HepG2 (cell line): Measurements from ENCODE around the gene BCL2L2. TPM values are rescaled to one million over a fixed set of nuclear protein-coding genes. Genes with fewer than 3 reads are reported as not detected.

Source experiments
- ATM ChIP-seq: fragments of 450-650 bp; IDR thresholded peaks from 2 replicates; pipeline ENCODE4 v1.7.1; 2017; ENCODE audit warnings: mild to moderate bottlenecking, borderline replicate concordance
- BCL6 ChIP-seq: IDR thresholded peaks from 2 replicates; pipeline ENCODE4 v1.6.1; 2016; ENCODE audit warnings: missing genetic modification reagents, missing compliant biosample characterization
- CENPT ChIP-seq: sonication (generic); formaldehyde crosslinking; IDR thresholded peaks from 2 replicates; pipeline ENCODE4 v1.8.0; 2022; ENCODE audit warnings: low read depth, mild to moderate bottlenecking, moderate library complexity, missing genetic modification reagents
- FOXA3 ChIP-seq: IDR thresholded peaks from 2 replicates; pipeline ENCODE4 v1.6.1; 2016; ENCODE audit warnings: missing genetic modification reagents, missing compliant biosample characterization
- GFI1 ChIP-seq: sonication (generic); formaldehyde crosslinking; IDR thresholded peaks from 2 replicates; pipeline ENCODE4 v1.5.0; 2020; ENCODE audit warnings: missing genetic modification reagents, mild to moderate bottlenecking, borderline replicate concordance
- HNRNPK ChIP-seq: fragments of 200-400 bp; formaldehyde crosslinking; IDR thresholded peaks from 2 replicates; pipeline ENCODE4 v1.6.1; 2018; ENCODE audit warnings: low read length, low read depth, moderate library complexity, mild to moderate bottlenecking; ENCODE audit not compliant: poor library complexity, severe bottlenecking
- KLF6 ChIP-seq: IDR thresholded peaks from 2 replicates; pipeline ENCODE4 v1.8.0; 2016; ENCODE audit warnings: missing biosample characterization, missing genetic modification reagents
- MEIS2 ChIP-seq: sonication (generic); formaldehyde crosslinking; IDR thresholded peaks from 2 replicates; pipeline ENCODE4 v1.9.0; 2021; ENCODE audit warnings: mild to moderate bottlenecking, missing genetic modification reagents
- NCOA1 ChIP-seq: sonication (generic); formaldehyde crosslinking; IDR thresholded peaks from 2 replicates; pipeline ENCODE4 v1.9.0; 2021; ENCODE audit warnings: missing genetic modification reagents
- NFE2L2 ChIP-seq: fragments of 150-350 bp; IDR thresholded peaks from 2 replicates; pipeline ENCODE4 v1.6.1; 2014; ENCODE audit warnings: low read length
- NRL ChIP-seq: sonication (generic); formaldehyde crosslinking; IDR thresholded peaks from 2 replicates; pipeline ENCODE4 v1.5.0; 2020; ENCODE audit warnings: missing genetic modification reagents, mild to moderate bottlenecking, moderate library complexity, borderline replicate concordance
- ONECUT2 ChIP-seq: sonication (generic); formaldehyde crosslinking; IDR thresholded peaks from 2 replicates; pipeline ENCODE4 v1.4.0; 2020; ENCODE audit warnings: missing genetic modification reagents
- PHF21A ChIP-seq: sonication (generic); formaldehyde crosslinking; IDR thresholded peaks from 2 replicates; pipeline ENCODE4 v1.5.0; 2020; ENCODE audit warnings: mild to moderate bottlenecking, missing genetic modification reagents
- SOX6 ChIP-seq, 2 experiments: fragments of 450-650 bp in 1 of 2; sonication (generic) in 1 of 2; formaldehyde crosslinking in 1 of 2; IDR thresholded peaks; 2 replicates each; pipeline versions ENCODE4 v1.4.0 to v1.6.1; 2017 to 2020; ENCODE audit warnings: antibody characterized with exemption in 1 of 2, mild to moderate bottlenecking in 1 of 2, missing genetic modification reagents in 1 of 2
- YY1 ChIP-seq: IDR thresholded peaks from 2 replicates; pipeline ENCODE4 v1.6.1; 2011; ENCODE audit warnings: low read length, low read depth, moderate library complexity, mild to moderate bottlenecking; ENCODE audit not compliant: insufficient read depth, insufficient replicate concordance
- ZC3H4 ChIP-seq: sonication (generic); formaldehyde crosslinking; IDR thresholded peaks from 2 replicates; pipeline ENCODE4 v1.4.0; 2020; ENCODE audit warnings: missing genetic modification reagents, borderline replicate concordance
- ZKSCAN5 ChIP-seq: sonication (generic); formaldehyde crosslinking; IDR thresholded peaks from 2 replicates; pipeline ENCODE4 v1.5.1; 2020; ENCODE audit warnings: mild to moderate bottlenecking, missing genetic modification reagents
- ZNF160 ChIP-seq: sonication (generic); formaldehyde crosslinking; IDR thresholded peaks from 2 replicates; pipeline ENCODE4 v1.8.0; 2022; ENCODE audit warnings: mild to moderate bottlenecking, inconsistent platforms, missing genetic modification reagents
- ZNF292 ChIP-seq: sonication (generic); formaldehyde crosslinking; IDR thresholded peaks from 2 replicates; pipeline ENCODE4 v1.8.1; 2022; ENCODE audit warnings: mild to moderate bottlenecking, low read depth, missing genetic modification reagents, borderline replicate concordance
- ZNF331 ChIP-seq: sonication (generic); formaldehyde crosslinking; IDR thresholded peaks from 2 replicates; pipeline ENCODE4 v1.4.0; 2020; ENCODE audit warnings: missing genetic modification reagents
- polyA plus RNA-seq, 8 experiments: library from polyadenylated mRNA; depleted of rRNA in 3 of 8; stranded (reverse) in 7 of 8; unstranded in 1 of 8; fragments of >200 nt; fragmentation: Illumina TruSeq in 4 of 8; extraction: Trizol in 4 of 8; gene quantifications; 2 replicates each; pipeline versions ENCODE4 v1.2.1 to v1.2.3, GENCODE V29; 2011 to 2016; ENCODE audit warnings: low read depth in 4 of 8, missing spikeins in 1 of 8, mixed read lengths in 1 of 8; ENCODE audit not compliant: insufficient read depth in 1 of 8
- total RNA-seq, 5 experiments: library from RNA; depleted of rRNA; stranded (reverse); fragments of >200 nt; fragmentation: Illumina TruSeq; extraction: Trizol; gene quantifications; 2 replicates each; pipeline ENCODE4 v1.2.3, GENCODE V29; 2016; ENCODE audit warnings: low read depth in 1 of 5
- TF ChIP-seq, protein P1 (sequence below): sonication (generic); formaldehyde crosslinking; IDR thresholded peaks from 2 replicates; pipeline ENCODE4 v1.4.0; 2020; ENCODE audit warnings: missing genetic modification reagents
- TF ChIP-seq, protein P2 (sequence below): sonication (generic); formaldehyde crosslinking; IDR thresholded peaks from 2 replicates; pipeline ENCODE4 v1.4.0; 2020; ENCODE audit warnings: missing genetic modification reagents, low read depth, mild to moderate bottlenecking, borderline replicate concordance
- TF ChIP-seq, protein P3 (sequence below): sonication (generic); formaldehyde crosslinking; IDR thresholded peaks from 2 replicates; pipeline ENCODE4 v1.5.0; 2020; ENCODE audit warnings: mild to moderate bottlenecking, missing genetic modification reagents, borderline replicate concordance
- TF ChIP-seq, protein P4 (sequence below): sonication (generic); formaldehyde crosslinking; IDR thresholded peaks from 2 replicates; pipeline ENCODE4 v1.4.0; 2020; ENCODE audit warnings: mild to moderate bottlenecking, missing genetic modification reagents

Gene BCL2L2
- total and polyA plus RNA-seq, 2 of the 13 experiments (the other 11 are each of a cell fraction or from before 2014, with no cell fraction given) = 28.1 to 49.8 TPM

DNA sequence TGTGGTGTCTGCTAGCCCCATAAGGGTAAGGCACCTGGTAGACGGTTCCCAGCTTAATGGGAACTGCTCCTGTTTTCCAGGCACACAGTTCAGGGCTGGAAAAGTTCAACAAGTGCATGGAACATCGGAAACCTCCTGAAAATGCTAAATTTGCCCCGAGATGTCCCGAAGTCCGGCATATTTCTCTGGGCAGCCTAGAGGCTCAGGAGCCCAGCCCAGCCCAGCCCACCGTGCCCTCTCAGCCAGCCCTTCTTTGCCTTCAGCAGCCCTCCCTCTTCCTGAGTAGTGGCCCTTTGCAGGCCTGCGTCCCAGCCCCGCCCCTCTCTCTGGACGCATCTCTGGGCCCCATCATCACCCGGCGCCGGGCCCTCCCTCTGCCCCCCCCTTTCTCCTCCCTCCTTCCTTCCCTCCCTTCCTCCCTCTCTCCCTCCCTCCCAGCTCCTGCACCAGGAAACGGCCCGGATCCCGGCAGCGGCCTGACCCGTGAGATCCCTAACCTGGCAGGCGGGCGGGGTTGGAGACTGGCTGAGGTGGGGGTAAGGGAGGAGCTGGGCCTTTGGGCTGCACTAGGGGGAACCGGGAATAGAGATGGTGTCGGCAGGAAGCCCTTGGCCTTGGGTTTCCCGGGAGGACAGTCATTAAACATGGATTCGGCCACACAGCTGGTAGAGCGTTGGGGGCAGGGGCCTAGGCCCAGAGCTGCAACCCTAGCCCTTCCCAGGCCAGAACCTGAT lies at the start of gene BCL2L2 (continued):
- TF ChIP-seq, protein P1, sequence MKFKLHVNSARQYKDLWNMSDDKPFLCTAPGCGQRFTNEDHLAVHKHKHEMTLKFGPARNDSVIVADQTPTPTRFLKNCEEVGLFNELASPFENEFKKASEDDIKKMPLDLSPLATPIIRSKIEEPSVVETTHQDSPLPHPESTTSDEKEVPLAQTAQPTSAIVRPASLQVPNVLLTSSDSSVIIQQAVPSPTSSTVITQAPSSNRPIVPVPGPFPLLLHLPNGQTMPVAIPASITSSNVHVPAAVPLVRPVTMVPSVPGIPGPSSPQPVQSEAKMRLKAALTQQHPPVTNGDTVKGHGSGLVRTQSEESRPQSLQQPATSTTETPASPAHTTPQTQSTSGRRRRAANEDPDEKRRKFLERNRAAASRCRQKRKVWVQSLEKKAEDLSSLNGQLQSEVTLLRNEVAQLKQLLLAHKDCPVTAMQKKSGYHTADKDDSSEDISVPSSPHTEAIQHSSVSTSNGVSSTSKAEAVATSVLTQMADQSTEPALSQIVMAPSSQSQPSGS (CRISPR knock-in tag) = peak; percentile 61
- TF ChIP-seq, protein P2, sequence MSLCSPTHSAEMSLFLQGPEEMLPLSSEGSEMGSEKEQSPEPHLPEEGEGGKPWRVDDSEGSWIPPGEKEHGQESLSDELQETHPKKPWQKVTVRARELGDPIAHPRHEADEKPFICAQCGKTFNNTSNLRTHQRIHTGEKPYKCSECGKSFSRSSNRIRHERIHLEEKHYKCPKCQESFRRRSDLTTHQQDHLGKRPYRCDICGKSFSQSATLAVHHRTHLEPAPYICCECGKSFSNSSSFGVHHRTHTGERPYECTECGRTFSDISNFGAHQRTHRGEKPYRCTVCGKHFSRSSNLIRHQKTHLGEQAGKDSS (CRISPR knock-in tag) = 0 out of 2 replicates have a peak, but pooled peaks have one; percentile 26
- TF ChIP-seq MEIS2 (CRISPR knock-in tag) (peak; percentile 57; the same call in 1 of the 2 replicates), ONECUT2 (CRISPR knock-in tag) (peak; percentile 29; the same call in 1 of the 2 replicates), NRL (CRISPR knock-in tag) (peak; percentile 95), KLF6 (CRISPR knock-in tag) (no peak; the same call in 1 of the 2 replicates), HNRNPK (peak; percentile 100), ZKSCAN5 (CRISPR knock-in tag) (no peak), ATM (no peak), SOX6 (IDR thresholded peaks at IDR 0.05) (no peak), SOX6 (CRISPR knock-in tag; IDR thresholded peaks at IDR 0.05) (peak; percentile 86), PHF21A (CRISPR knock-in tag) (no peak), ZNF160 (CRISPR knock-in tag) (peak; percentile 96), NFE2L2 (peak; percentile 13; the same call in 1 of the 2 replicates), ZNF292 (CRISPR knock-in tag) (peak; percentile 97), ZC3H4 (CRISPR knock-in tag) (no peak; the same call in 1 of the 2 replicates), YY1 (peak; percentile 75), GFI1 (CRISPR knock-in tag) (no peak), FOXA3 (CRISPR knock-in tag) (peak; percentile 66), NCOA1 (CRISPR knock-in tag) (no peak), CENPT (CRISPR knock-in tag) (no peak; the same call in 1 of the 2 replicates), BCL6 (peak; percentile 23; the same call in 1 of the 2 replicates), ZNF331 (peak; percentile 86)
- TF ChIP-seq, protein P3, sequence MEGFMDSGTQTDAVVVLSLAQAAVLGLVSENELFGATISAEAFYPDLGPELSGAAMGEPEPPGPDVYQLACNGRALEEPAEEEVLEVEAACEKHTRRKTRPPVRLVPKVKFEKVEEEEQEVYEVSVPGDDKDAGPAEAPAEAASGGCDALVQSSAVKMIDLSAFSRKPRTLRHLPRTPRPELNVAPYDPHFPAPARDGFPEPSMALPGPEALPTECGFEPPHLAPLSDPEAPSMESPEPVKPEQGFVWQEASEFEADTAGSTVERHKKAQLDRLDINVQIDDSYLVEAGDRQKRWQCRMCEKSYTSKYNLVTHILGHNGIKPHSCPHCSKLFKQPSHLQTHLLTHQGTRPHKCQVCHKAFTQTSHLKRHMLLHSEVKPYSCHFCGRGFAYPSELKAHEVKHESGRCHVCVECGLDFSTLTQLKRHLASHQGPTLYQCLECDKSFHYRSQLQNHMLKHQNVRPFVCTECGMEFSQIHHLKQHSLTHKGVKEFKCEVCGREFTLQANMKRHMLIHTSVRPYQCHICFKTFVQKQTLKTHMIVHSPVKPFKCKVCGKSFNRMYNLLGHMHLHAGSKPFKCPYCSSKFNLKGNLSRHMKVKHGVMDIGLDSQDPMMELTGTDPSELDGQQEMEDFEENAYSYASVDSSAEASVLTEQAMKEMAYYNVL (CRISPR knock-in tag) = peak; percentile 100
- TF ChIP-seq, protein P4, sequence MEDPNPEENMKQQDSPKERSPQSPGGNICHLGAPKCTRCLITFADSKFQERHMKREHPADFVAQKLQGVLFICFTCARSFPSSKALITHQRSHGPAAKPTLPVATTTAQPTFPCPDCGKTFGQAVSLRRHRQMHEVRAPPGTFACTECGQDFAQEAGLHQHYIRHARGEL (CRISPR knock-in tag) = no peak
